ENCODE measurements around the gene XRN2. TPM values are rescaled to one million over a fixed set of nuclear protein-coding genes. Genes with fewer than 3 reads are reported as not detected.
A peak's percentile ranks its signal among the peaks of the same experiment; 100 is the strongest.
"Not testable (repeated sequence)": the region's sequence is repeated elsewhere in the genome, so short reads cannot be mapped to it uniquely, and the experiment has no call there.

The XRN2 gene
- total RNA-seq, 4 donors from 2014 or later: 27.3 to 71.0 (median 29.9) TPM

GRCh38 chr20:21396599-21397340 is 93.6 kb downstream of the XRN2 start:
- TF ChIP-seq POLR2A (IDR thresholded peaks at IDR 0.05): no peak
- Histone ChIP-seq H3K27me3 (peaks cover 0 to 62% of the 10 kb centered on the region in 2 donors), H3K9me3 (no peaks in the 10 kb centered on the region), H3K4me3 (peak overlapping the region in 3 of 4 donors; percentile 12 to 36 (median 33)), H3K27ac (no peak overlapping the region), H3K4me1 (peaks cover 0 to 24% (median 9%) of the 10 kb centered on the region in 4 donors), H3K36me3 (no peaks in the 10 kb centered on the region)
- DNase-seq: no peak

- Histone ChIP-seq H3K4me1 (peaks cover 0 to 22% (median 9%) of the 10 kb centered on the region in 4 donors), H3K4me3 (peak within 1 kb of the TSS in 3 of 4 donors; percentile 12 to 36 (median 33)), H3K27me3 (peaks cover 0 to 56% of the 10 kb centered on the region in 2 donors), H3K9me3 (no peaks in the 10 kb centered on the region), H3K36me3 (no peaks in the 10 kb centered on the region), H3K27ac (no peak within 1 kb of the TSS)
- no peak for TF ChIP-seq POLR2A (IDR thresholded peaks at IDR 0.05)
- no peak for TF ChIP-seq CTCF (IDR thresholded peaks at IDR 0.05)
- no peak for DNase-seq
Measured at GRCh38 chr20:21397341-21398108, 94.4 kb downstream of the XRN2 start, which contains the start of gene NKX2-4. TSS of gene NKX2-4 (minus strand) at chr20:21397526. CDS start at chr20:21397399, 127 bp downstream.

- no peak for TF ChIP-seq CTCF (IDR thresholded peaks at IDR 0.05)
- TF ChIP-seq POLR2A (IDR thresholded peaks at IDR 0.05): no peak
- no peak overlapping the region for H3K4me3 ChIP-seq
- peaks cover 0 to 49% of the 10 kb centered on the region in 2 donors for H3K27me3 ChIP-seq
- peaks cover 0 to 22% (median 9%) of the 10 kb centered on the region in 4 donors for H3K4me1 ChIP-seq
- no peak for DNase-seq
- H3K27ac ChIP-seq: no peak overlapping the region
- H3K9me3 ChIP-seq: no peaks in the 10 kb centered on the region
- no peaks in the 10 kb centered on the region for H3K36me3 ChIP-seq
Measured at GRCh38 chr20:21398109-21399004, 95.2 kb downstream of the XRN2 start.

- TF ChIP-seq CTCF (IDR thresholded peaks at IDR 0.05) (no peak), POLR2A (IDR thresholded peaks at IDR 0.05) (no peak)
- H3K27ac ChIP-seq: no peak overlapping the region
- peaks cover 0 to 42% of the 10 kb centered on the region in 2 donors for H3K27me3 ChIP-seq
Measured at GRCh38 chr20:21399005-21399475, 95.9 kb downstream of the XRN2 start.

GRCh38 chr20:21411725-21412124 is 108.6 kb downstream of the XRN2 start:
- TF ChIP-seq POLR2A (IDR thresholded peaks at IDR 0.05) (no peak), CTCF (IDR thresholded peaks at IDR 0.05) (no peak)

More at GRCh38 chr20:21399005-21399475, 95.9 kb downstream of the XRN2 start:
- H3K4me1 ChIP-seq: peaks cover 0 to 22% (median 9%) of the 10 kb centered on the region in 4 donors
- H3K4me3 ChIP-seq: no peak overlapping the region
- no peaks in the 10 kb centered on the region for H3K9me3 ChIP-seq
- no peak for DNase-seq
- no peaks in the 10 kb centered on the region for H3K36me3 ChIP-seq

GRCh38 chr20:21413996-21414395 is 110.9 kb downstream of the XRN2 start:
- not testable (repeated sequence) for H3K9me3 ChIP-seq, H3K27ac ChIP-seq, DNase-seq, H3K4me1 ChIP-seq, H3K4me3 ChIP-seq, H3K27me3 ChIP-seq, H3K36me3 ChIP-seq

More at GRCh38 chr20:21411725-21412124, 108.6 kb downstream of the XRN2 start:
- H3K9me3 ChIP-seq: no peaks in the 10 kb centered on the region
- H3K4me3 ChIP-seq: no peak overlapping the region
- no peak overlapping the region for H3K27ac ChIP-seq
- DNase-seq: no peak
- H3K27me3 ChIP-seq: no peaks in the 10 kb centered on the region
- no peaks in the 10 kb centered on the region for H3K36me3 ChIP-seq
- no peaks in the 10 kb centered on the region for H3K4me1 ChIP-seq

- H3K36me3 ChIP-seq, H3K9me3 ChIP-seq, H3K27ac ChIP-seq, DNase-seq, H3K27me3 ChIP-seq, H3K4me3 ChIP-seq, H3K4me1 ChIP-seq: not testable (repeated sequence)
Measured at GRCh38 chr20:21419147-21419546, 116.0 kb downstream of the XRN2 start.

Measured in Peyer's patch (tissue), 4 donors.